Dedifferentiated amniotic fluid mesenchymal stem cell (primary cell): Measurements from ENCODE around the gene UBL3.

Experiments used
- DNase-seq: peaks from one replicate; pipeline ENCODE4 v3.0.0-alpha.2; 2016; ENCODE audit errors: extremely low spot score

UBL3 gene, protein sequence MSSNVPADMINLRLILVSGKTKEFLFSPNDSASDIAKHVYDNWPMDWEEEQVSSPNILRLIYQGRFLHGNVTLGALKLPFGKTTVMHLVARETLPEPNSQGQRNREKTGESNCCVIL

DNA sequence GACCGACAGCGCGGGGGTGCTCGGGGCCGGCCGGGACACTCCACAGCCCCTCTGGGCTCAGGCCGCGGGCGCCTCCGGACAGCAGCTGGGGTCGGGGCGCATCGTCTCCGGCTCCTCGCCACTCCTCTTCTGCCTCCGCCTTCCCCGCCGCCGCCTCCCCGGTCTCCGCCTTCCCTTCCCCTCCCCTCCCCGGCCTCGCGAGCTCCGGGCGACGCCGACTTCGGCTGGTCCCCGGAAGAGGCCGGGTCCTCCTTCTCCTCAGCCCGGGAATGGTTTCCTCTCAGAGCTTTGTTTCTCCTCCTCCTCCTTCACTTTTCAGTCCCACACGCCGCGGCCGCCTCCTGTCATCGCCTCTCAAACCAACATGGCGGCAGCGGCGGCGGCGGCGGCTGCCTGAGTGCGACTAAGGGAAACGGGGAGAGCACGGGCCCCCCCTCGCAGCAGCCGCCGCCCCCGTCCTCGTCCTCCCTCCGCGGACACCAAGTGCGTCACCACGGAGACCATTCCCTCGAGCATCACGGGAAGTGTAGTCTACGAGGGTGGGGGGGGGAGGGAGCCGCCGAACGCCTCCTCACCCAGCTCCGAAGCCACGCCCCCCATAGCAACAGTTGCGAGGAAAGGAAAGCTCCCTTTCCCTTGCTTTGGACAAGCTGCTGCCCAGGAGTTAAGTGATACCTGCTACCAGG, at the start of gene UBL3:
Gene UBL3, minus strand, starts transcription at position 405 of the 686 bp plus-strand sequence. CDS start 1,079 bp downstream, outside the sequence.
- DNase-seq = peak; percentile 97

DNA sequence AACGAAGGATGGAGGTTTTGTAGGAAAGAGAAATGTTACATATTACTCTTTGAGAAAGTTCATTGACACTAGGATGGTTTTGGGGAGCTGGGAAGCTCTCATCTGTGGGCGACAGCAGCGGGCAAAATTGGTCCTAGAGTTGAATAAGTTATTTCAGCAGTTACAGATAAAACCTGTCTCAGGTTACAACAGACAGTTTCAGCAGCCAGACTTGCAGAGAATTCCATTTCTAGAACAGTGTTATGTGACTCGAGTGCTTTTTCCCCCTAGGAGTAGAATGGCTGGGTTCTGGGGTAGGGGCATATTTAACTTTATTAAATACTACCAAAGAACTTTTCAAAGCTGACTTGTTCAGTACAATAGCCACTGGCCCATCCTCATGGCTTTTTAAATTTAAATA, 46.7 kb upstream of the UBL3 start:
- DNase-seq = no peak

DNA sequence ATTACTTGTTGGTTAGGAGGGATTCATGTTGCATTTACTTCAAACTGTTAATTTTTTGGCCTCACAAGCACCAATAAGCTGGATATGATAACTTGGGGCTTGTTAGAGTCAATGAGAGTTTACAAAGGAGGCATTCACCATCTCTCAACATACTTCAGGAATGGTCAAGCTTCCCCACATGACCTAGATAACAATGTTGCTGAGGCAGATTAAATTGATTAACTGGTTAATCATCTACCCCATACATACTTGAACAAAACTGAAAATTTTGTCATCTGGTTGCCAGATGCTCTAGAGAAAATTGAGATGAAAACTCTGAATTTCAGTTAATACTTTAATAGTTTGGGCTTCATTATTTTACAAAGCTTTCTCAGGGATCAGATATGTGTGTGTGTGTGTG, 43.0 kb upstream of the UBL3 start:
- DNase-seq = no peak

GRCh38 chr13:29892151-29892550, 41.7 kb upstream of the UBL3 start:
- DNase-seq = no peak

GRCh38 chr13:29889111-29889510, 38.7 kb upstream of the UBL3 start:
- DNase-seq = no peak

DNA sequence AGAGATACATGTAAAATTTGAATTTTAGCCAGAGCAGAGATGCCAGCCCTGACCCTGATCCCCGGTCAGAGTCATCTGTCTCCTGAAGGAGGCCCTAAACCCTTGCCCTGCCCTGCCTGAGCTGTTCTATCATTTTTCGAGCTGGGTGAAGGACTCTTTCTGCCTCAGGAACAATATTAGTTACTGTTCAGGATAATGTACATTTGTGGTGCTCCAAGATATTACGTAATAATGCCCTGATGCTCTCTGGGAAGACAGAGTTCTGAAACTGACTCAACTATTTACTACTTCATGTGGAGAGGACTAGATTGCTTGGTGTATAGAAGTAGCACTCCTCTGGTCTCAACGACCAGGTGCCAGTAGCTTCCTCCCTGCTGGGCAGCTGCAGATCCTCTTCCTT, 37.9 kb upstream of the UBL3 start:
- DNase-seq = no peak

- no peak for DNase-seq
Observed at GRCh38 chr13:29887686-29888085, 37.3 kb upstream of the UBL3 start.

- no peak for DNase-seq
Observed at GRCh38 chr13:29887030-29887557, 36.7 kb upstream of the UBL3 start.

GRCh38 chr13:29886446-29886845, 36.0 kb upstream of the UBL3 start:
- no peak for DNase-seq

DNA sequence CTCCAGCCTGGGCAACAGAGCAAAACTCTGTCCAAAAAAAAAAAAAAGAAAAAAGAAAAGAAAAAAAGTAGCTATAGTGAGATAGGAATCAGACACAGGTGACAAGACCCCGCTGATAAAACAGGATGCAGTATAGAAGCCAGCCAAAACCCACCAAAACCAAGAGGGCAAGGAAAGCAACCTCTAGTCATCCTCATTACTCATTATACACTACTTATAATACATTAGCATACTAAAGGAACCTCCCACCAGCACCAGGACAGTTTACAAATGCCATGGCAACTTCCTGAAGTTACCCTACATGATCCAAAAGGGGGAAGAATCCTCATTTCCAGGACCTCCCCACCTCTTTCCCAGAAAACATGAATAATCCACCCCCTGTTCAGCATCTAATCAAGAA, 35.6 kb upstream of the UBL3 start:
- no peak for DNase-seq

GRCh38 chr13:29884671-29885430, 34.4 kb upstream of the UBL3 start:
- DNase-seq = no peak

GRCh38 chr13:29883941-29884518, 33.6 kb upstream of the UBL3 start:
- DNase-seq = no peak

- no peak for DNase-seq
Observed at GRCh38 chr13:29882076-29882475, 31.7 kb upstream of the UBL3 start.

- DNase-seq = no peak
Observed at GRCh38 chr13:29878101-29878500, 27.7 kb upstream of the UBL3 start.

- DNase-seq = no peak
Observed at GRCh38 chr13:29877456-29878078, 27.1 kb upstream of the UBL3 start.

- no peak for DNase-seq
Observed at GRCh38 chr13:29875646-29876045, 25.2 kb upstream of the UBL3 start.

- no peak for DNase-seq
Observed at GRCh38 chr13:29868581-29868980, 18.2 kb upstream of the UBL3 start.

DNA sequence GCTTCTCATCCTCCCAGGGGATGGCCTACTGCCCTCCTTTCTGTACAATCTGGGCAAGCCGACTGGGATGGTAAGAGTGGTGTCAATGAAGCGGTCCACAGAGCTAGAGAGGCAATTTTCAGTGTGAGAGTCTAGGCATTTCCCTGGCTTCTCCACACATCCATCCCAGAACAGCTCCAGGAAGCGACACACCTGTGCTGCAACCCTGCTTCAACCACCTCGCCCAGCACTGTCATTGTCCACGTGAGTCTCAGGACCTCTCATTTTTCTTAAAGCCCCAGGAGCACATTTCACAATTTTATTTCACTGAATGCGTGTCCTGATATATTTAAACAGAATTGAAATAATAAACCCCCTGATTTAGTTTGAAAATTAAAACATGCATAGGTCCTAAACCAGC, 15.5 kb upstream of the UBL3 start:
- DNase-seq = no peak

DNA sequence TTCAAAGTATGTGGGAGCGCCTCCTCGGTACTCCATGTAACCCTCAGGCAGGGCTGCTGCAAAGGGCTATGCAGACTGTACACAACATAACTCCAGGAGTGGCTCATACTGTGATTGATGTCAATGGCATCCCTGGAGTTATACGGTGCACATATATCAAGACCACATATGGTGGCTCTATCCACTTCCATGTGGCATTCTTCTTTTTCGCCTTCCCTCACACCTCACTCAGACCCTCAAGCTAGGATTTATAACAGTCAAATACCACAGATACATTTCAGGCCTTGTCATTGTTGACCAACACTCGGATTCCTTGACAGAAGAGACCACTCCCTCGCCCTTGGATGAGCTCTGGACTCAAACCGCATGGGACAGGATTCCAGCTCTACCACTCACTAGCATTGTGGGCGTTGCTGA, 11.3 kb upstream of the UBL3 start:
- DNase-seq = peak; percentile 90

DNA sequence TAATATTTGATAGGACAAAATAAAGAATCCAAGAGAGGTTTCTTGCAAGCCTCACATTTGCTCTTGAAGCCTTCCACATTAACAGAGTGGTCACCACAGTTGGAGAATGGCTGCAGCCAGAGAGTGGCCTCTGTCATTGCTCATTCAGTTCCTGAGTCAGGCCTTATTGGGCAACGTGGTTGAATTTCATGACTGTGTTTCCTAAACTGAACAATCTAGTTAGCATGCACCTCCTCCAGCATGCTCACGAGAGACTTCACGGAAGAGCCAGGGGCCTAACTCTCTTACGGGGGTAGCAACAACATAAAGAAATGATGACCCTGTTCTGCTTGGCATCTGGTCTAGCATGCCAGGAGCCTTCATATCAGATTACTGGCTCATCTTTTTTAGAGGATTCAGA, 9.6 kb upstream of the UBL3 start:
- peak; percentile 33 for DNase-seq

DNA sequence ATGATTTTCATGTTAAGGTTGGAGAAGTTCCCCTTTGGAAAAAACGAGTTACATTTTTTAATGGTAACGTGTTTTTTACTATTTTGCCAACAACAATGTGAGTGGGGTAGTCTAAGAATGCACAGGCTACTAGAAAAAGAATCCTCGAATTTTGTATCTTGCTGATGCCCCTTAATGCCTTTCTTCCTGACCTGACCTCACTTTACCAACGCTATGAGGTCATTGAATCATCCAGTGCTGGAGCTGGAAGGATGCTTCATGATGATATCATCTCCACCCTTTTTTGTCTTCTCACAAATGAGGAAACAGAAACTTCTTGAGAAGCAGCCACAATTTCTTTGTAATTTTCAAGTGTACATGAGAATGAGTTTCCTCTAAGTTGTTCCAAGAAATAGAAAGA, 8.2 kb upstream of the UBL3 start:
- DNase-seq = no peak

DNA sequence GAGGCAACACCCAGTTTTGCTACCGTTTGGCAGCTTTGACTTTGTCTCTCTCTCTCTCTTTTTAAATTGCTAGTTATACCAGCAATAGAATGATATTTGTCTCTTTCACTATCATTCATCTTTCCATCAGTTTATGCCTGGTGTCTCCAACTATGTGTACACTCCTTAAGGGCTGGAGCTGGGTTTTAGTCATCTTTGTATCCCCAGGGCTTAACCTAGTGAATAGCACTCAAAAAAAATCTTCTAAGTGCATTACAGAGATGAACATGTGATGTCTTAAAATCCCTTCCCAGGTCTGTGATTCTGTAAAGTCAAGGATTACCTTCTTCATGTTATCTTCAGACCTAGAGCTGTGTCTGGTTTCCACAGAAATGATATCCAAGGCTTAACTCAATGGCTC, 7.8 kb upstream of the UBL3 start:
- no peak for DNase-seq
